DND-41 (cell line): ENCODE measurements around the gene TRMT11.

ENCODE experiments used
- ATAC-seq: fragments of 200-7000 bp; cut with Tn5 transposase; 3 replicates; pipeline ENCODE4 v1.9.1; 2021; ENCODE audit warnings: low read depth; ENCODE audit not compliant: insufficient read depth
- DNase-seq: peaks from one replicate; pipeline ENCODE4 v3.0.0-alpha.2; 2020
- H2AFZ ChIP-seq: 2 replicates; pipeline ENCODE4 v1.6.0; 2012; ENCODE audit warnings: low read depth, low read length
- H3K27ac ChIP-seq: 2 replicates; pipeline ENCODE4 v1.5.1; 2012; ENCODE audit warnings: low read length, inconsistent platforms
- H3K27me3 ChIP-seq: fragments of 200-600 bp; sonication (generic); 2 replicates; pipeline ENCODE4 v1.6.0; 2012; ENCODE audit warnings: low read length, mild to moderate bottlenecking, inconsistent platforms; ENCODE audit not compliant: insufficient read depth, poor library complexity
- H3K36me3 ChIP-seq: 2 replicates; pipeline ENCODE4 v1.5.1; 2012; ENCODE audit warnings: low read length, inconsistent platforms; ENCODE audit not compliant: insufficient read depth
- H3K4me1 ChIP-seq: 2 replicates; pipeline ENCODE4 v1.5.1; 2012; ENCODE audit warnings: mild to moderate bottlenecking, low read length; ENCODE audit not compliant: insufficient read depth
- H3K4me2 ChIP-seq: 2 replicates; pipeline ENCODE4 v1.6.0; 2012; ENCODE audit warnings: mild to moderate bottlenecking, moderate library complexity, low read length, inconsistent platforms; ENCODE audit not compliant: insufficient read depth
- H3K4me3 ChIP-seq, 2 experiments: fragments of 200-600 bp in 1 of 2; shearing (Covaris generic) in 1 of 2; 2 replicates each; pipeline ENCODE4 v1.5.1; 2012 to 2016; ENCODE audit warnings: inconsistent platforms in 2 of 2, low read length in 2 of 2, mild to moderate bottlenecking in 2 of 2, low read depth in 1 of 2, moderate library complexity in 1 of 2
- H3K79me2 ChIP-seq: 2 replicates; pipeline ENCODE4 v1.6.0; 2012; ENCODE audit warnings: low read length, inconsistent platforms; ENCODE audit not compliant: insufficient read depth
- H3K9ac ChIP-seq: 2 replicates; pipeline ENCODE4 v1.6.0; 2012; ENCODE audit warnings: low read depth, mild to moderate bottlenecking, inconsistent platforms, low read length, moderate library complexity
- H3K9me3 ChIP-seq: 2 replicates; pipeline ENCODE4 v1.5.1; 2012; ENCODE audit warnings: low read length, moderate library complexity, mild to moderate bottlenecking, inconsistent platforms; ENCODE audit not compliant: insufficient read depth, severe bottlenecking
- H4K20me1 ChIP-seq: 2 replicates; pipeline ENCODE4 v1.6.0; 2012; ENCODE audit warnings: low read length; ENCODE audit not compliant: insufficient read depth
- EZH2 ChIP-seq: IDR thresholded peaks from 3 replicates; pipeline ENCODE4 v1.6.1; 2012; ENCODE audit warnings: borderline replicate concordance, low read depth, mild to moderate bottlenecking, moderate library complexity, low read length, inconsistent platforms; ENCODE audit not compliant: severe bottlenecking
- TF ChIP-seq, protein P1 (sequence below): IDR thresholded peaks from 2 replicates; pipeline ENCODE4 v1.5.1; 2012; ENCODE audit warnings: borderline replicate concordance, low read length, moderate library complexity, mild to moderate bottlenecking; ENCODE audit not compliant: poor library complexity, severe bottlenecking; ENCODE audit errors: extremely low read depth

Gene TRMT11

DNA sequence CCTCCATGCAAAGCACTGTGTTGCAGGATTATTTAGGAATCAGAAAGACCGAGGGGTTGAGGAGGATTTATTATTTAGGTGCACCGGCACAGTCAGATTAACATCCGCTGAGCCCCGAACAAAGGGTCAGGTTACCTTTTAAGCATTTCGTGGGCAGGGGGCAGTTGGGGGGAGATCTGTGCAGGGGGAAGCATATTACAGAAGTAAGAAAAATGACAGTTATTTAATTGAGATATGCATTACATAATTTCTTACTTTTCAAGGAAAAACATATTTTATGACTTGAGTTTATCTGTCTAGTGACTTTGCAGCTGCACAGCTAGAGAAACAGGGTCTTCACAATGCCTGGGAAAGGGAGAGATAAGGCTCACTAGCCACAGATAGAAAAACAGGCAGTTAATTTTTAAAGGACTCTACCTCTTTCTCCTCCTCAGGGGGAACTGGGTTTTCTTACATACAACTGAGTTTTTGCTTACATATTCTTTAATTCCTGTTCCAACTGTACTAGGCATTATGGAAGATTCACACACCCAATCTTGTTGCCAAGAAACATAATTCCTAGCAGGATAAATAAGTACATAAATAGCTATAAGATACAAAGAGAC, 31.5 kb upstream of the TRMT11 start:
- Histone ChIP-seq H4K20me1 (no peaks in the 10 kb centered on the region), H2AFZ (peak overlapping the region; percentile 65; the same call in 1 of the 2 replicates), H3K27ac (no peak overlapping the region), H3K36me3 (peaks cover 3% of the 10 kb centered on the region; the same call in 1 of the 2 replicates), H3K9ac (no peak overlapping the region), H3K4me3 (no peak overlapping the region), H3K79me2 (peaks cover 32% of the 10 kb centered on the region), H3K4me2 (no peak overlapping the region), H3K27me3 (no peaks in the 10 kb centered on the region), H3K4me1 (peaks cover 25% of the 10 kb centered on the region), H3K9me3 (peaks cover 8% of the 10 kb centered on the region)
- DNase-seq (no peak), ATAC-seq (no peak)
- no peak for TF ChIP-seq EZH2
- TF ChIP-seq, protein P1, sequence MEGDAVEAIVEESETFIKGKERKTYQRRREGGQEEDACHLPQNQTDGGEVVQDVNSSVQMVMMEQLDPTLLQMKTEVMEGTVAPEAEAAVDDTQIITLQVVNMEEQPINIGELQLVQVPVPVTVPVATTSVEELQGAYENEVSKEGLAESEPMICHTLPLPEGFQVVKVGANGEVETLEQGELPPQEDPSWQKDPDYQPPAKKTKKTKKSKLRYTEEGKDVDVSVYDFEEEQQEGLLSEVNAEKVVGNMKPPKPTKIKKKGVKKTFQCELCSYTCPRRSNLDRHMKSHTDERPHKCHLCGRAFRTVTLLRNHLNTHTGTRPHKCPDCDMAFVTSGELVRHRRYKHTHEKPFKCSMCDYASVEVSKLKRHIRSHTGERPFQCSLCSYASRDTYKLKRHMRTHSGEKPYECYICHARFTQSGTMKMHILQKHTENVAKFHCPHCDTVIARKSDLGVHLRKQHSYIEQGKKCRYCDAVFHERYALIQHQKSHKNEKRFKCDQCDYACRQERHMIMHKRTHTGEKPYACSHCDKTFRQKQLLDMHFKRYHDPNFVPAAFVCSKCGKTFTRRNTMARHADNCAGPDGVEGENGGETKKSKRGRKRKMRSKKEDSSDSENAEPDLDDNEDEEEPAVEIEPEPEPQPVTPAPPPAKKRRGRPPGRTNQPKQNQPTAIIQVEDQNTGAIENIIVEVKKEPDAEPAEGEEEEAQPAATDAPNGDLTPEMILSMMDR, result no peak

DNA sequence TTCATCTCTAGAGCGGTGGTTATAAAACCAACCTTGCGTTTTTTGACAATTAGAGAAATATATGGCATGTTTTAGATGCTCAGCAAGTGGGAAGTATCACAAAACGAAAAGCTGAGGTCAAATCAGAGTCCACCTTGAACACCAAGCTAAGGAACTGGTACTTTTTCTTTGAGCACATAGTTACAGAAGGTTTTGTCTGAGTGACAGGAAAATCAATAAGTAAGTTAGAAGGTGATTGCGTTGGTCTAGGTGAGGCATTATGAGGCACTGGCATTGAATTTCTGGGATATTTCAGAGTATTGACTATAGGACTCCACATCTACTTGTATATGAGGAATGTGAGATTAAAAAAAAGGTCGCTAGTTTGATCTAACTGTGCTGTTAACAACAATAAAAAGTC, 30.4 kb upstream of the TRMT11 start:
- no peak for TF ChIP-seq EZH2
- TF ChIP-seq, protein P1, result no peak
- peak overlapping the region; percentile 65 for H2AFZ ChIP-seq
- peak overlapping the region; percentile 93 for H3K9ac ChIP-seq
- H3K4me3 ChIP-seq, result peak overlapping the region; percentile 30 to 92; a peak in 3 of 4 replicates
- peak overlapping the region; percentile 79 for H3K4me2 ChIP-seq
- ATAC-seq, result no peak
- DNase-seq, result no peak
- peaks cover 25% of the 10 kb centered on the region for H3K4me1 ChIP-seq
- H3K36me3 ChIP-seq, result peaks cover 3% of the 10 kb centered on the region; the same call in 1 of the 2 replicates
- H4K20me1 ChIP-seq, result no peaks in the 10 kb centered on the region
- peaks cover 39% of the 10 kb centered on the region for H3K79me2 ChIP-seq
- H3K27me3 ChIP-seq, result no peaks in the 10 kb centered on the region
- peak overlapping the region; percentile 64 for H3K27ac ChIP-seq
- peaks cover 8% of the 10 kb centered on the region for H3K9me3 ChIP-seq

DNA sequence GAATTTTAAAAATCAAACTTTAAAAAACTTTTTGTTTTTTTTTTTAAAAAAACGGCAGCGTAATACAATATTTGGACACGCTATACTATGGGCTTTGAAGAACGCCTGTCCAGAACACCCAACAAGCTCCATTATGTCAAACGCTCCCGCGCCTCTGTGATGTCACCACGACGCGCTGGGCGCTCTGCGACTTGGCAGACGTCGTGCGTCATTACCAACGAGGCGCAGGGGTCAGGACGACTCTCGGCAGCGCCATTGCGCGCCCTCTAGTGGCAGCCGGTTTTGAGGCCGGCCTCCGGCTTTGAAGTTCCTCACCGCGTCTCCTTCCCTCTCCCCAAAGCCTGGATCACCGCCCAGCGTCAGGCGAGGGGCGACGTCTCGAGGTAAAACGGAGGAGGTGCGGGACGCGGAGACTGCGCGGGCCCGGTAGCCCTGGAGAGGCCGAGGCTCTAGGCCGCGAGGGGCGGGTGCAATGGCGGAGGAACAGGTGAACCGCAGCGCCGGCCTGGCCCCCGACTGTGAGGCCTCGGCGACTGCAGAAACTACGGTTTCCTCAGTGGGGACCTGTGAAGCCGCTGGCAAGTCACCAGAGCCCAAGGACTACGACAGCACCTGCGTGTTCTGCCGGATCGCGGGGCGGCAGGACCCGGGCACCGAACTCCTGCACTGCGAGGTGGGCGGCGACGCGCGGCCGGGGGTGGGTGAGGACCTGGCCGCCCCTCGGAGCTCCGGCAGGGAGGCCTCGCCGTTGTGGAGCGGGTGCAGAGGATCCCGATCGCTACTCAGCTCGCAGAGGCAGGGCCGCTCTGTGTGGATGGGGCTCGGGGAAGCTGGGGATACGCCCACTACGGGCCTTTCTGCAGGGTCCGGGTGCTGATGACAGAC, 29.6 kb upstream of the TRMT11 start, which contains the start of gene HINT3:
Gene HINT3 (plus strand): TSS at position 265 of the 885 bp plus-strand sequence. CDS start 208 bp downstream, at position 473.
- Histone ChIP-seq H3K79me2 (peaks cover 44% of the 10 kb centered on the region), H3K4me1 (peaks cover 25% of the 10 kb centered on the region), H3K9me3 (peaks cover 8% of the 10 kb centered on the region), H2AFZ (peak within 1 kb of the TSS; percentile 93), H3K9ac (peak within 1 kb of the TSS; percentile 93), H3K27me3 (no peaks in the 10 kb centered on the region), H3K4me3 (peak within 1 kb of the TSS; percentile 77 to 92), H3K36me3 (peaks cover 3% of the 10 kb centered on the region; the same call in 1 of the 2 replicates), H4K20me1 (no peaks in the 10 kb centered on the region), H3K4me2 (peak within 1 kb of the TSS; percentile 79), H3K27ac (peak within 1 kb of the TSS; percentile 88)
- TF ChIP-seq, protein P1, result peak; percentile 97
- TF ChIP-seq EZH2, result no peak
- DNase-seq (peak; percentile 96), ATAC-seq (peak; percentile 85)
